ENCODE data around the gene STRBP. TPM values are rescaled to one million over a fixed set of nuclear protein-coding genes. Genes with fewer than 3 reads are reported as not detected.

Gene STRBP
- total and polyA plus RNA-seq, 9 donors, result 4.9 to 18.8 (median 11.2) TPM

DNA sequence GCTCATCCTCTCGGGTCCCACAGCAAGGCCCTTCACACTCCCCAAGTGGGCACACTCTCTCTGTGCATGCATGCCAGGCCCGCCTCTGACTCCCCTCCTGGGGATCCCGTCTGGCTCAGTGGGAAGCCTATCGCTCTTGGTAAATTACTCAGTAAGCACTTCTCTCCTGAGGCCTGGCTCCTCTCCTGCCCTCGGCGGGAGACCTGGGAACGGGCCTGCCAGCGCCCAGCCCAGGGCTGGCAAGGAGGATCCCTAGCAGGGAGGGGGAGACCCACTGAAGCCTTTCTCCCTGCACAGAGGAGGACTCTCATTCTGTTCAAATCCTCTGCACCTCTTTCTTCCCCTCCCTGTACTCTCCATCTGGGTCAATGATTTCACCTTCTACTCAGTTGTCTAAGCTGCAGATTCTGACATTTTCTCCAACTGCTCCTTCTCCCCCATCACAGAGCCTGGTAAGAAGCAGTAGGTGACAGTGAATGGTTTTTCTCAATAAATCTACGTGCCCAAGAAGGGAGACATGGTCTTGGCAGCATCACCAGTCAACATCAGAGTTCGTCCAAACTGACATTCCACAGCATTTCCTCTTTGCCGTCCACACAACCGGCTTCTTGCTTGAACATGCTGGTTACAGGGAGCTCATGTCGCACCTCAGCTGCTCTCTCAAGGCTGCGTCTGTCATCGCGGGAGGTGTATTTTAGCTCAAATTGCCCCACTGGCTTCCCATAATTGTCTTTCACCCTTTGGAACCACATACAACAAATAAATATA is 153.1 kb downstream of the STRBP start:
- peaks cover 2% of the 10 kb centered on the region for H3K4me1 ChIP-seq (ENCODE audit: insufficient read depth)
- no peaks in the 10 kb centered on the region for H3K9me3 ChIP-seq
- no peak overlapping the region for H3K4me3 ChIP-seq
- H3K27me3 ChIP-seq, result no peaks in the 10 kb centered on the region
- 87 to 90% (median 88%) methylated on average over 16 of the region's 16 CpGs for WGBS, 3 donors
- H3K36me3 ChIP-seq, result no peaks in the 10 kb centered on the region
- intact Hi-C loops (cut with DNase I), result no loop called here
- H3K27ac ChIP-seq, result no peak overlapping the region
- DNase-seq, result no peak
- TF ChIP-seq EP300 (IDR thresholded peaks at IDR 0.05) (no peak), POLR2A (IDR thresholded peaks at IDR 0.05) (no peak), CTCF (IDR thresholded peaks at IDR 0.05) (no peak)

DNA sequence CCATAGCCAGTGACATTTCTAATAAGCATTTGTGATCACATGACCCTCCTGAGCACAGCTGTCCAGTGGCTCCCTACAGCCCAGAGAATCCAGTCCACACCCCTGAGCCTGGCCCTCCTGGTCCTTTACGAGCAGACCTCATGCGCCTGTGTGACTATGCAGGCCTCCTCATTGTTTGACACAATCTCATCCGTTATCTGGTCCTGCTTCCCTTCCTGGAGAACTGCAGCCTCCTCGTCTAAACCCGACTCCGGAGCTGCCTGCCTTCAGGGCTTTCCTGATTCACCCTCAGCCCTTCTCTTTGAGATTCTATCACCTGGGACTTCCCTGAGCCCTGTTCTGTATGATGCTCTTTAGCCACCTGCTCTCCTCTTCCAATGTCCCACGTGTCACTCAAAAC is 155.2 kb downstream of the STRBP start:
- WGBS, 3 donors, result 84 to 86% (median 86%) methylated on average over 7 of the region's 7 CpGs

GRCh38 chr9:123112015-123112975 is 156.1 kb downstream of the STRBP start:
- H3K9me3 ChIP-seq, result no peaks in the 10 kb centered on the region
- no peaks in the 10 kb centered on the region for H3K27me3 ChIP-seq
- intact Hi-C loops (cut with DNase I), result no loop called here
- peaks cover 2% of the 10 kb centered on the region for H3K4me1 ChIP-seq (ENCODE audit: insufficient read depth)
- 55 to 64% (median 57%) methylated on average over 43 of the region's 43 CpGs for WGBS, 3 donors
- no peak overlapping the region for H3K27ac ChIP-seq
- H3K36me3 ChIP-seq, result no peaks in the 10 kb centered on the region
- DNase-seq, result no peak
- no peak overlapping the region for H3K4me3 ChIP-seq
- TF ChIP-seq POLR2A (IDR thresholded peaks at IDR 0.05) (no peak), CTCF (IDR thresholded peaks at IDR 0.05) (no peak), EP300 (IDR thresholded peaks at IDR 0.05) (no peak)

More for the DNA sequence above, 155.2 kb downstream of the STRBP start:
- Histone ChIP-seq H3K36me3 (no peaks in the 10 kb centered on the region), H3K27me3 (no peaks in the 10 kb centered on the region), H3K4me3 (no peak overlapping the region), H3K4me1 (ENCODE audit: insufficient read depth) (peaks cover 2% of the 10 kb centered on the region), H3K9me3 (no peaks in the 10 kb centered on the region), H3K27ac (no peak overlapping the region)
- intact Hi-C loops (cut with DNase I), result no loop called here
- no peak for DNase-seq
- TF ChIP-seq CTCF (IDR thresholded peaks at IDR 0.05) (no peak), POLR2A (IDR thresholded peaks at IDR 0.05) (no peak), EP300 (IDR thresholded peaks at IDR 0.05) (no peak)

DNA sequence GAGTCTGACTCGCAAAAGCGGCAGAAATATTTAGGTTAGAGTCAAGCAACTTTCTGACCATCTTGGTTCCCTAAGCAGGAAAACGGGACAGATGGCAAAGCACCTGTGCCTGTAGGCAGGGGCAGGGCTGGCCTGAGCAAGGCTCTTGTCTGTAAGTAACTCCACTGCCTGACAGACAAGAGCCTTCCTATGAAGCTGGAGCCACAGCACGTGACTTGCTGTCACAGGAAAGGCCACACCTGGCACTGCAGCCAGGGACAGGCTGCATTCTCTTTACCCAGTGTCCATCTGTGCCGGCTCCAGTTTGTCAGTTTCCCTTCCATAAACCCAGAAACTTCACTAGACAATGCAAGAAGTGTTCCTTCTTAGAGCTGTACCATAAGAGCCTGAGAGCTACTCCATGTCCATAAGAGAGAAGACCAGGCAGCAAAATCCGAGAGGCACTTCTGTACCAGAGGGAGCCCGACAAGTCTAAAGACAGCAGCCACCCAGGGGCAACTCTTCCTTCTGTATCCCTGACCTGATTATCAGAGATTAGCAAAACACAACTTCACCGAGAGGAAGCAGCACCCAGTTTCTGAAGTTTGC is 156.9 kb downstream of the STRBP start:
- intact Hi-C loops (cut with DNase I), result no loop called here
- Histone ChIP-seq H3K36me3 (no peaks in the 10 kb centered on the region), H3K9me3 (no peaks in the 10 kb centered on the region), H3K4me1 (ENCODE audit: insufficient read depth) (peaks cover 2% of the 10 kb centered on the region), H3K27ac (no peak overlapping the region), H3K4me3 (no peak overlapping the region), H3K27me3 (no peaks in the 10 kb centered on the region)
- WGBS, 3 donors, result 46 to 63% (median 50%) methylated on average over 8 of the region's 8 CpGs
- no peak for TF ChIP-seq CTCF (IDR thresholded peaks at IDR 0.05)
- TF ChIP-seq EP300 (IDR thresholded peaks at IDR 0.05), result no peak
- TF ChIP-seq POLR2A (IDR thresholded peaks at IDR 0.05), result no peak
- no peak for DNase-seq
